Hepatocyte (in vitro differentiated cells): Measurements from ENCODE around the gene HERC2. TPM values are rescaled to one million over a fixed set of nuclear protein-coding genes. Genes with fewer than 3 reads are reported as not detected.
"Not testable (repeated sequence)": the region's sequence is repeated elsewhere in the genome, so short reads cannot be mapped to it uniquely, and the experiment has no call there.

Experiments used
- DNase-seq: peaks from one replicate; pipeline ENCODE4 v3.0.0-alpha.2; 2016; ENCODE audit warnings: low spot score
- H2AFZ ChIP-seq: fragments of 200-600 bp; sonication (generic); 2 replicates; pipeline ENCODE4 v1.6.0; 2016; ENCODE audit warnings: antibody characterized with exemption, mild to moderate bottlenecking
- H3K27ac ChIP-seq: fragments of 200-600 bp; sonication (generic); 2 replicates; pipeline ENCODE4 v1.5.1; 2016; ENCODE audit warnings: mild to moderate bottlenecking
- H3K27me3 ChIP-seq: fragments of 200-600 bp; sonication (generic); 2 replicates; pipeline ENCODE4 v1.6.1; 2016
- H3K36me3 ChIP-seq: fragments of 200-600 bp; sonication (generic); replicated peaks from 2 replicates; pipeline ENCODE4 v1.5.1; 2016; ENCODE audit warnings: low read depth; ENCODE audit not compliant: insufficient read depth
- H3K4me1 ChIP-seq: fragments of 200-600 bp; sonication (generic); 2 replicates; pipeline ENCODE4 v1.5.1; 2016; ENCODE audit warnings: mild to moderate bottlenecking, moderate library complexity; ENCODE audit not compliant: insufficient read depth
- H3K4me2 ChIP-seq: fragments of 200-600 bp; sonication (generic); 2 replicates; pipeline ENCODE4 v1.6.0; 2016
- H3K4me3 ChIP-seq: fragments of 200-600 bp; sonication (generic); 2 replicates; pipeline ENCODE4 v1.5.1; 2016; ENCODE audit warnings: mild to moderate bottlenecking
- H3K79me2 ChIP-seq: fragments of 200-600 bp; sonication (generic); 2 replicates; pipeline ENCODE4 v1.6.0; 2017; ENCODE audit warnings: mild to moderate bottlenecking
- H3K9me2 ChIP-seq: fragments of 200-600 bp; sonication (generic); replicated peaks from 2 replicates; pipeline ENCODE4 v1.6.0; 2017; ENCODE audit warnings: mild to moderate bottlenecking; ENCODE audit not compliant: insufficient read depth
- H3K9me3 ChIP-seq: fragments of 200-600 bp; sonication (generic); 2 replicates; pipeline ENCODE4 v1.5.1; 2016; ENCODE audit warnings: low read depth, mild to moderate bottlenecking
- H4K20me1 ChIP-seq: fragments of 200-600 bp; sonication (generic); 2 replicates; pipeline ENCODE4 v1.6.0; 2016; ENCODE audit warnings: mild to moderate bottlenecking; ENCODE audit not compliant: insufficient read depth, poor library complexity, severe bottlenecking
- EZH2 ChIP-seq: fragments of 200-600 bp; sonication (generic); IDR thresholded peaks from 2 replicates; pipeline ENCODE4 v1.6.1; 2016; ENCODE audit warnings: antibody characterized with exemption, mild to moderate bottlenecking, borderline replicate concordance
- EZH2phosphoT487 ChIP-seq: fragments of 200-600 bp; sonication (generic); IDR thresholded peaks from one replicate; pipeline ENCODE4 v1.6.1; 2018; ENCODE audit warnings: antibody characterized with exemption, mild to moderate bottlenecking, low read depth, moderate library complexity; ENCODE audit not compliant: unreplicated experiment, severe bottlenecking
- WGBS: methylation state at CpG from one replicate; pipeline ENCODE4 v1.1.6; 2016; ENCODE audit warnings: low lambda C conversion rate; ENCODE audit errors: missing lambda C conversion rate; 5-methylcytosine and 5-hydroxymethylcytosine counted together
- polyA plus RNA-seq: library from polyadenylated mRNA; unstranded; fragments of >200 nt; fragmentation: Nextera tagmentation; extraction: Ambion mirVana; gene quantifications from 2 replicates; pipeline ENCODE4 v1.2.1, GENCODE V29; 2016
- total RNA-seq: library from RNA; depleted of rRNA; stranded (reverse); fragments of >200 nt; gene quantifications from 2 replicates; pipeline ENCODE4 v1.2.3, GENCODE V29; 2014
- TF ChIP-seq, protein P1 (sequence below): fragments of 200-600 bp; sonication (generic); IDR thresholded peaks from 2 replicates; pipeline ENCODE4 v1.5.1; 2016; ENCODE audit warnings: antibody characterized with exemption, mild to moderate bottlenecking; ENCODE audit not compliant: poor library complexity

HERC2 gene
- total and polyA plus RNA-seq, 2 experiments from 2014 or later: 30.2 to 57.4 TPM

DNA sequence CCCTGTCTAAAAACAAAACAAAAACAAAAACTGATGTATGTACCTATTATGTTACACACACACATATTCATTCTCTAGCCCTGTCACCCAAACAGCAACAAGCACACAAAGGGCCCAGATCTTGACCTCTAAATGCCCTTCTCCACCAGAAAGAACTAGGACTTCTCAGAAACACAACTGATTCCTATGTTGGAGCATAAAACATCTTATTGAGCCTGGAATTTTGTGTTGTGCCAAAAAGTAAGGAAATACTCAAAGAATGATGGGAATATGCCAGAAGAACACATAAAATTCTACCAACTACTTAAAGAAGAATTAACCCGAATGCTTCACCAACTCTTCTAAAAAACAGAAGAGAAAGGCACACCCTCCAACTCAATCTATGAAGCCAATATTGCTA lies 156.2 kb downstream of the HERC2 start:
- Histone ChIP-seq H3K79me2 (no peaks in the 10 kb centered on the region), H3K27me3 (no peaks in the 10 kb centered on the region), H3K4me1 (no peaks in the 10 kb centered on the region), H3K36me3 (peaks cover 4% of the 10 kb centered on the region), H3K4me3 (no peak overlapping the region), H3K27ac (no peak overlapping the region), H3K4me2 (no peak overlapping the region), H3K9me3 (no peaks in the 10 kb centered on the region), H2AFZ (no peak overlapping the region), H3K9me2 (no peaks in the 10 kb centered on the region), H4K20me1 (no peaks in the 10 kb centered on the region)
- no peak for TF ChIP-seq EZH2phosphoT487
- TF ChIP-seq, protein P1, sequence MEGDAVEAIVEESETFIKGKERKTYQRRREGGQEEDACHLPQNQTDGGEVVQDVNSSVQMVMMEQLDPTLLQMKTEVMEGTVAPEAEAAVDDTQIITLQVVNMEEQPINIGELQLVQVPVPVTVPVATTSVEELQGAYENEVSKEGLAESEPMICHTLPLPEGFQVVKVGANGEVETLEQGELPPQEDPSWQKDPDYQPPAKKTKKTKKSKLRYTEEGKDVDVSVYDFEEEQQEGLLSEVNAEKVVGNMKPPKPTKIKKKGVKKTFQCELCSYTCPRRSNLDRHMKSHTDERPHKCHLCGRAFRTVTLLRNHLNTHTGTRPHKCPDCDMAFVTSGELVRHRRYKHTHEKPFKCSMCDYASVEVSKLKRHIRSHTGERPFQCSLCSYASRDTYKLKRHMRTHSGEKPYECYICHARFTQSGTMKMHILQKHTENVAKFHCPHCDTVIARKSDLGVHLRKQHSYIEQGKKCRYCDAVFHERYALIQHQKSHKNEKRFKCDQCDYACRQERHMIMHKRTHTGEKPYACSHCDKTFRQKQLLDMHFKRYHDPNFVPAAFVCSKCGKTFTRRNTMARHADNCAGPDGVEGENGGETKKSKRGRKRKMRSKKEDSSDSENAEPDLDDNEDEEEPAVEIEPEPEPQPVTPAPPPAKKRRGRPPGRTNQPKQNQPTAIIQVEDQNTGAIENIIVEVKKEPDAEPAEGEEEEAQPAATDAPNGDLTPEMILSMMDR: no peak
- no peak for TF ChIP-seq EZH2
- no peak for DNase-seq
- 100% methylated on average over 1 of the region's 1 CpG for WGBS

DNA sequence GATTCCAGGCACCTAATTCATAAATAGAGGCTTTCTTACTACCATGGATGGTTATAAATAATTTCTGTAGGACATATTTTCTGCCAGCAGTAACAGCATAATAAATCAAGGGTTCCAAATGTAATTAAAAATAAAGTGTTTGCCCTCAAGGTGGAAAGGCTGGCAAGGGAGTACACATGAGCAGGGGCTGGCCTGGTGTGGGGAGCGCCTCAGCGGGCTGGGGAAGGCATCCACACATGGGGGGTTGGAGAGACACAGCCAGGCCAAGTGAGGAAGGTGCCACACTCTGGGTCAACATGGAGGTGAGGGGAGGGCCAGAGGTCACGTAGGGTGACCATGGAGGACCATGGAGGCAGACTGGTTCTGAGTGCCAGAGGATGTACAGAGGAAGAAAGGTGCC lies 157.1 kb downstream of the HERC2 start:
- no peak overlapping the region for H3K4me2 ChIP-seq
- no peak overlapping the region for H3K27ac ChIP-seq
- TF ChIP-seq, protein P1: no peak
- TF ChIP-seq EZH2 (no peak), EZH2phosphoT487 (no peak)
- H3K4me1 ChIP-seq: no peaks in the 10 kb centered on the region
- no peaks in the 10 kb centered on the region for H3K9me3 ChIP-seq
- no peak for DNase-seq
- no peaks in the 10 kb centered on the region for H3K79me2 ChIP-seq
- H3K9me2 ChIP-seq: no peaks in the 10 kb centered on the region
- H2AFZ ChIP-seq: no peak overlapping the region
- no peaks in the 10 kb centered on the region for H3K27me3 ChIP-seq
- H4K20me1 ChIP-seq: no peaks in the 10 kb centered on the region
- H3K4me3 ChIP-seq: no peak overlapping the region
- WGBS: 94% methylated on average over 3 of the region's 3 CpGs
- peaks cover 4% of the 10 kb centered on the region for H3K36me3 ChIP-seq

DNA sequence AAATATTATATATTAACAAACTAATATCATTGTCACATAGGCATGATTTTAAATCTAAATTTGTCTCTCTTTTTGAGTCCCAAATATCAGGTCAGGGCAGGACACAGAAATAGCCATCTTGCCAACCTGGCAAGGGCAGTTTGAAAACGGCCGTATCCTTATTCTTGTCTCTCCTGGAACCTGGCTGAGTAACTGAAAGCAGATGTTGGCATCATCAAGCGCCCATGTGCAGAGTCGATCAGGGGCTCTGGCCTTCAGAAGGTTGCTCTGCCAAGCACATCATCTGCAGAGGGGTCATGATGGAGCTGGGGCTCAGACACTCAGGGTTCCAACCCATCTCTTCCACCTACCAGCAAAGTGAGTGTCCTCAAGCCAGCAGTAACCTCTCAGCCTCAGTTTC lies 167.7 kb downstream of the HERC2 start:
- WGBS: 91% methylated on average over 4 of the region's 4 CpGs
- Histone ChIP-seq H3K4me2 (no peak overlapping the region), H2AFZ (no peak overlapping the region), H3K36me3 (no peaks in the 10 kb centered on the region), H4K20me1 (no peaks in the 10 kb centered on the region), H3K9me3 (peaks cover 5% of the 10 kb centered on the region), H3K4me1 (no peaks in the 10 kb centered on the region), H3K9me2 (no peaks in the 10 kb centered on the region), H3K4me3 (no peak overlapping the region), H3K79me2 (peaks cover 20% of the 10 kb centered on the region), H3K27ac (no peak overlapping the region), H3K27me3 (no peaks in the 10 kb centered on the region)
- DNase-seq: no peak
- TF ChIP-seq EZH2: no peak
- TF ChIP-seq EZH2phosphoT487: no peak
- TF ChIP-seq, protein P1: no peak

DNA sequence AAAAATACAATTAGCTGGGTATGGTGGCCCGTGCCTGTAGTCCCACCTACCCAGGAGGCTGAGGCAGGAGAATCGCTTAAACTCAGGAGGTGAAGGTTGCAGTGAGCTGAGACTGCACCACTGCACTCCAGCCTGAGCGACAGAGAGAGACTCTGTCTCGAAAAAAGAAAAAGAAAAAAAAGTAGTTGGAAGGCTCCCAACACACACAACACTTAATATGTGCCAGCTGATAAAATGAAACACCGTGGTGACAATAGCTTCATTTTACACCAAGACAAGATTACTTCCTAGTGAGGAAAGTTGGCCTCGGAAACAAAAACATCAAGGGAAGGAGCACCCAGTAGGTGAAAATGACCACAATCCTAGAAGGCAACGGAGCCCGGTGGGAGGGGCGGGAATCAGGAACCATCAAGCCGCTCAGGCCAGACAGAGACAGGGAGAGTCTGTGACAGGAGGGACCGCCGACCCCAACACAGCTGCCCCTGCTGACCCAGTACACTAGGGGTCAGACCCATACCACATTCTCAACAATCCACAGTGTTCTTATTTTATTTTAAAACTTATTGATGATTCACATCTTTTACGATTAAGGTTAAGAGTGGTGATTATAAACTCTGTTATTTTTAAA lies 168.4 kb downstream of the HERC2 start:
- H3K27ac ChIP-seq: no peak overlapping the region
- no peak for DNase-seq
- no peak overlapping the region for H3K4me3 ChIP-seq
- H3K36me3 ChIP-seq: no peaks in the 10 kb centered on the region
- H2AFZ ChIP-seq: no peak overlapping the region
- H3K4me1 ChIP-seq: no peaks in the 10 kb centered on the region
- peaks cover 5% of the 10 kb centered on the region for H3K9me3 ChIP-seq
- TF ChIP-seq, protein P1: no peak
- TF ChIP-seq EZH2phosphoT487: no peak
- no peak for TF ChIP-seq EZH2
- H3K4me2 ChIP-seq: no peak overlapping the region
- H4K20me1 ChIP-seq: no peaks in the 10 kb centered on the region
- H3K27me3 ChIP-seq: no peaks in the 10 kb centered on the region
- WGBS: 97% methylated on average over 13 of the region's 13 CpGs
- peaks cover 27% of the 10 kb centered on the region for H3K79me2 ChIP-seq
- no peaks in the 10 kb centered on the region for H3K9me2 ChIP-seq

DNA sequence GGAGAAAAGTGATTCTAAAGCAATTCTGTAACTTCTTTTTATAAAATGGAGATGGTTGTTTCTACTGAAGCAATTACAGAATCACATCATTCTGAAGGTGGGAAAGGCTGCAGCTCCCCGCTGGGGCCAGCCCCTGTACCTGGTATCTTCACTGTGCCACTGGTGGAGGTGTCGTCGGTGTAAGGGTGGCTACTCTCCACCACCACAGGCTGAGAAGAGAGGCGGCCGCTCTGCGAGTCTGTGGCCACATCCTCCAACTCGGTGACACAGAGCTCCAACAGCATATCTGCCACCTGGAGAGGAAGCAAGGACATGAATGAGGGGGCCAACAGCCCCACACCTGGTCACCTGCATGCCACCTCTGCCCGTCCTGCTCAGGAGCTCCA lies 169.4 kb downstream of the HERC2 start:
- not testable (repeated sequence) for H3K4me3 ChIP-seq, H3K36me3 ChIP-seq, H3K4me2 ChIP-seq, H3K9me2 ChIP-seq, H3K27ac ChIP-seq, H4K20me1 ChIP-seq, H3K4me1 ChIP-seq, DNase-seq, H3K9me3 ChIP-seq, H3K27me3 ChIP-seq, H2AFZ ChIP-seq
- peaks cover 30% of the 10 kb centered on the region for H3K79me2 ChIP-seq
- 96% methylated on average over 8 of the region's 8 CpGs for WGBS
